GM18505 (cell line): Measurements from ENCODE around the gene RNASE13.
"Not testable (repeated sequence)": the region's sequence is repeated elsewhere in the genome, so short reads cannot be mapped to it uniquely, and the experiment has no call there.

ENCODE experiments used
- ATAC-seq: cut with Tn5 transposase; IDR thresholded peaks from one replicate; pipeline ENCODE4 v1.9.1; 2021; ENCODE audit not compliant: unreplicated experiment
- POLR2A ChIP-seq: IDR thresholded peaks from 4 replicates; pipeline ENCODE4 v1.6.1; 2011; ENCODE audit warnings: borderline replicate concordance; ENCODE audit not compliant: insufficient read depth, insufficient read length; ENCODE audit errors: extremely low read depth

The RNASE13 gene

GRCh38 chr14:21041676-21042433, 7.2 kb upstream of the RNASE13 start, which contains the start of gene RNASE7:
RNASE7 (plus strand) TSS chr14:21042362; CDS start chr14:21042993, 631 bp downstream.
- TF ChIP-seq POLR2A, result no peak
- ATAC-seq, result no peak

GRCh38 chr14:21040941-21041340, 6.3 kb upstream of the RNASE13 start:
- ATAC-seq, result not testable (repeated sequence)

- TF ChIP-seq POLR2A, result no peak
- no peak for ATAC-seq
Measured at GRCh38 chr14:21040370-21040925, 5.8 kb upstream of the RNASE13 start.

GRCh38 chr14:21039585-21040369, 5.2 kb upstream of the RNASE13 start:
- ATAC-seq, result no peak
- TF ChIP-seq POLR2A, result no peak

GRCh38 chr14:21038441-21039422, 4.1 kb upstream of the RNASE13 start:
- ATAC-seq, result no peak
- no peak for TF ChIP-seq POLR2A

GRCh38 chr14:21037156-21037555, 2.5 kb upstream of the RNASE13 start:
- no peak for ATAC-seq
- no peak for TF ChIP-seq POLR2A

- TF ChIP-seq POLR2A, result no peak
Measured at GRCh38 chr14:21036751-21037150, 2.1 kb upstream of the RNASE13 start.

GRCh38 chr14:21033133-21033698, 1.4 kb downstream of the RNASE13 start:
- no peak for ATAC-seq

More at GRCh38 chr14:21036751-21037150, 2.1 kb upstream of the RNASE13 start:
- ATAC-seq, result no peak

GRCh38 chr14:21032326-21033132, 2.1 kb downstream of the RNASE13 start:
- no peak for TF ChIP-seq POLR2A
- no peak for ATAC-seq

More at GRCh38 chr14:21033133-21033698, 1.4 kb downstream of the RNASE13 start:
- no peak for TF ChIP-seq POLR2A

GRCh38 chr14:21030531-21030930, 4.1 kb downstream of the RNASE13 start:
- TF ChIP-seq POLR2A, result no peak
- ATAC-seq, result no peak

GRCh38 chr14:21029917-21030316, 4.7 kb downstream of the RNASE13 start, which contains the start of gene TPPP2:
TPPP2 (plus strand) TSS chr14:21030217; CDS start chr14:21030582, 365 bp downstream.
- ATAC-seq, result no peak
- no peak for TF ChIP-seq POLR2A

GRCh38 chr14:21026988-21027315, 7.7 kb downstream of the RNASE13 start:
- no peak for ATAC-seq
- no peak for TF ChIP-seq POLR2A
